HG02642 (cell line): ENCODE data around the gene KIZ.

Experiments
- ATAC-seq: cut with Tn5 transposase; IDR thresholded peaks from one replicate; pipeline ENCODE4 v1.9.1; 2021; ENCODE audit warnings: mild to moderate bottlenecking; ENCODE audit not compliant: unreplicated experiment, poor library complexity

Gene KIZ

GRCh38 chr20:21125849-21126580 is at the start of gene KIZ:
KIZ (plus strand) TSS chr20:21126082; CDS start chr20:21126116, 34 bp downstream.
- peak; percentile 98 for ATAC-seq

- ATAC-seq: no peak
These were observed 48.0 kb upstream of the KIZ start for GRCh38 chr20:21077809-21078345.

- ATAC-seq: no peak
These were observed 43.3 kb upstream of the KIZ start for GRCh38 chr20:21082584-21082983.

- no peak for ATAC-seq
These were observed 42.0 kb upstream of the KIZ start for GRCh38 chr20:21083825-21084325.

- no peak for ATAC-seq
These were observed 37.9 kb upstream of the KIZ start for GRCh38 chr20:21087862-21088540.

GRCh38 chr20:21089391-21089790 is 36.5 kb upstream of the KIZ start:
- ATAC-seq: no peak

GRCh38 chr20:21090111-21090618 is 35.7 kb upstream of the KIZ start:
- ATAC-seq: no peak

- no peak for ATAC-seq
These were observed 35.2 kb upstream of the KIZ start for GRCh38 chr20:21090721-21091120.

GRCh38 chr20:21092806-21093205 is 33.1 kb upstream of the KIZ start:
- ATAC-seq: no peak

GRCh38 chr20:21096321-21097043 is 29.4 kb upstream of the KIZ start:
- no peak for ATAC-seq

- no peak for ATAC-seq
These were observed 25.9 kb upstream of the KIZ start for GRCh38 chr20:21099751-21100577.

GRCh38 chr20:21100578-21101452 is 25.1 kb upstream of the KIZ start:
- no peak for ATAC-seq

GRCh38 chr20:21101453-21101931 is 24.4 kb upstream of the KIZ start:
- ATAC-seq: no peak

GRCh38 chr20:21101932-21102575 is 23.8 kb upstream of the KIZ start:
- ATAC-seq: no peak

- no peak for ATAC-seq
These were observed 23.1 kb upstream of the KIZ start for GRCh38 chr20:21102603-21103311.

GRCh38 chr20:21103582-21104465 is 22.1 kb upstream of the KIZ start:
- no peak for ATAC-seq

GRCh38 chr20:21104466-21104761 is 21.5 kb upstream of the KIZ start:
- ATAC-seq: no peak
